Stimulated activated CD4-positive, alpha-beta T cell treated with anti-CD3 and anti-CD28 coated beads, Interleukin-4, amount 100 ng/mL, for 24 hours (primary cell): ENCODE results near the gene VEGFA.
"Not testable (repeated sequence)": the region's sequence is repeated elsewhere in the genome, so short reads cannot be mapped to it uniquely, and the experiment has no call there.

ENCODE experiments used
- DNase-seq: peaks from one replicate; pipeline ENCODE4 v3.0.0-alpha.2; 2020

Gene VEGFA

DNA sequence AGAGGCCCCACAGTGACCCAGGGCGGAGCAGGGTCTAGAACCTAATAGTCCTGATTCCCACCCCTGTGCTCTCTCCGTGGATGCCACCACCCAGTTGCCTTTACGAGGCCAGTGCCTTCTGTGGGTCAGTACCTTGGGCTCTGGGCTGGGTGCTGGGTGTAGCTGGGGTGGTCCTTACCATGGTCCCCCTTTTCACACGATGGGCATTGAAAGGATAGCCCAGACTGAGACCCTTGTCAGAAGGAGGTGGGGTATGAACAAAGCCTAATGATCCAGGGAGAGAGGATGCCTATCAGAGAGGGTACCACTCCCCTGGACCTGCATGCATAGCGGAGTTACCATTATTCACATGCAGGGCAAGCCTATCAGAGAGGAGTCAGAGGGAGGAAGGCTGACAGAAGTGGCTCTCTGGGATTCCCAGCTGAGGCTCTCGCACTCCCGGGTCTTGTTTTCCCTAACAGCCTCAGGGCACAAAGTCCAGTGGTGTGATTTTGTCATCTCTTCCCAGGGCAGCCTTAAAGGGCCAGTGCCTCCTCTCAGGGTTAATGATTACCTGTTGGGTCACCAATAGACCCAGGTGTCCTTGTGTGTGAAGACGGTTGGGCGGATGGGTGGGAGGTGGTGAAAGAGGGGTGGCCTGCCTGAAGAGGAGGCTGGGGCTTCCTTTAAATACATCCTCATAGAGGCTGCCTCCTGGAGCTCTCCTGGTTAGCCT, 36.2 kb downstream of the VEGFA start:
- DNase-seq, result no peak

DNA sequence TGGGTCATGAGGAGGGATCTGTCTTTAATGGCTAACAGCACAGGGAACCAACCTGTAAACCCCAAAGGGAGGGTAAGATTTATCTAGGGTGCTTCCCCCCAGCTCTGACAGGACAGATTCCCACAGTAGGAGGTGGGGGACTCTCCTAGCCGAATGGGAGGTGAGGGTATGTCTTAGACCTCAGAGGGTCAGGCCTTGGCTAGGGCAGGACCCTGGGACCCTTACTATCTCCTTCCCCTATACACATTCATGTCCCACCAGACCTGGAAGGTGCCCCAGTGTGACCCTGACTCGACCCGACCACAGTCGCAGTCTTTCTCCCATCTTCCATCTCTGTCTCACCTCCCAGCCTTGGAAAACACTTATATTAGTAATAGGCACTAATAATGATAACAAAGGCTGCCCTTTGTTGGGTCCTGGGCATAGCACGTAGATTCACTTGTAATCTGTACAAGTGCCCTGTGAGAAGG, 36.8 kb downstream of the VEGFA start:
- DNase-seq, result no peak

DNA sequence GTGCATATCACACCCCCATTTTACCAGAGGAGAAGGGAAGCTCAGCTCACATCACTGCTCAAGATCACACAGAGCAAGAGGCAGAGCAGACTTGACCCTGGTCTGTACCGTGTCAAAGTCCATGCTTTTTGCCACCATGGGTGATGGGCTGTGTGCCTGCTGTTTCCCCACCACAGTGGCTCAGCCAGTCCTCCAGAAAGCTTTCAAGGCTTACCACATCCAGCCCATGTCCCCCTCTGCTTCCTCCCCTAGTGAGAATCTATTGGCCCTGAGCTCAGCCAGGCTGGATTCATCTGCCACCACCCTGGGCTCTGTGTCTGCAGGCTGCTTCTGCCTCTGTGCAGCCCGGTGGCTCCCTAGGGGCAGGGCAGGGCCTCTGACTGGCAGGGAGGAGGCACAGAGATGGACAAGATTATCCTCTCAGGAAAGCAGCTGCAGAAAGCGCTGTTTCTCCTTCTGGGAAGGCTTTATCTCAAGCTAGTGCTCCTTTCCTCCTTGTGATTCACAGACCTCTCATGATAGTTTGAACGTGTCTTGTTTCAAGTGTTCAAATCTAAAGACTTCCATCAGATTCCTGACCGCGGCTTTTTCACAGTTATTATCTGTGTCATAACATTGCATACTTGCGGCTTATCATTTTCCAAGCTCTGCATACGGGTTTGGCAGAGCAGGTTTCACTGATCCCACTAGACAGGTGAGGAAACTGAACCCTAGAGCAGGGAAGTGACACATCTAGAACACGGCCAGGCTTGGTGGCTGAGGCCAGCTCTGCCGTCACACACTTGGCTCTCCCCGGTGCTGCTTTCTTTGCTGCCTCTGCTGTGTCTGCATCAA, 37.4 kb downstream of the VEGFA start:
- DNase-seq, result no peak

DNA sequence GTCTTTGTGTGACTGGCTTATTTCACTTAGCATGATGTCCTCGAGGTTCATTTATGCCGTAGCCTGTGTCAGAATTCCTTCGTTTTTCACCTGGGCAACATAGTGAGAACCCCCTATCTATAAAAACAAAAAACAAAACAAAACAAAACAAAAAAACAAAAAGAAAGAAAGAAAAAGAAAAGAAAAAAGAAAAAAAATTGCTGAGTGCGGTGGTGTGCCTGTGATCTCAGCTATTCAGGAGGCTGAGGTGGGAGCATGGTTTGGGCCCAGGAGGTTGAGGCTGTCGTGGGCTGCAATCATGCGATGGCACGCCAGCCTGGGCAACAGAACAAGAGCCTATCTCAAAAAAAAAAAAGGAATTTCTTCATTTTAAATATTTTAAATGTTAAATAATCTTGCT, 38.4 kb downstream of the VEGFA start:
- DNase-seq, result no peak

DNA sequence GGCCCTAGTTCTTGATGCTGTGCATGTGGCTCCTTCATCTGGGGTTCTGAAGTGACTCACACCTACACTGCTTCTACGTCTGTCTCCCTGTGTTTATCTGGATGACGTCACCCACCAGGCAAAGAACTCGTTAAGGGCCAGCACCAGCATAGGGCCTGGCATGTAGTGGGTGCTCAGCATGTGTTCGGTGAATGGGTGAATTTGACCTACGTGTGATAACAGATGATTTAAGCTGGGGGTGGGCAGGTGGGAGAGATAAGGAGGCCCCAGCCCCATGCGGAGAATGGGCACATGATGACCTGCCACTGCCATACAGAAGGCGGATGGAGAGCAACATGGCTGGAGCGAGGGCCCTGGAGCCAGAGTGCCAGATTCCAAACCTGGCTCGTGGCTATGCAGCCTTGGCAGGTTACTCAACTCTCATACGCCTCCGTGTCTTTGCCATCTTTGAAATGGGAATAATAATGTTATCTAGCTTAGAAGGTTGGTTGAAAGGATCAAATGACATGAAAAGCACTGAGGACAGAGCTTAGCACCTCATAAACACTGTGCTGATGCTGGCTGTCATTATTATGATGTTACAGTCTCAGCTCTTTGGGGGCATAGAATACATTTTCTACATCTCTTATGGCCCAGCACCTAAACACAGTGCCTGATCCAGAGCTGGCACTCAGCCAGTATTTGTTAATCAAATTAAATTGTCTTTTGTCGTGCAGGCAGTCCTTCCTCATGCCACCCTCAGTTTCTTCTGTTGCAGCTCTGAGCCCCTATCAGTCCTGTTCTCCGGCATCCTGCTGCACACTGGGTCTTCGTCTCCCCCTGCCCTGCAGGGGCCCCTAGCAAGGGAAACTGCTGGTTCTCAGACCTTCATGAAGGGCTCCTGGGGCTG, 39.6 kb downstream of the VEGFA start:
- no peak for DNase-seq

DNA sequence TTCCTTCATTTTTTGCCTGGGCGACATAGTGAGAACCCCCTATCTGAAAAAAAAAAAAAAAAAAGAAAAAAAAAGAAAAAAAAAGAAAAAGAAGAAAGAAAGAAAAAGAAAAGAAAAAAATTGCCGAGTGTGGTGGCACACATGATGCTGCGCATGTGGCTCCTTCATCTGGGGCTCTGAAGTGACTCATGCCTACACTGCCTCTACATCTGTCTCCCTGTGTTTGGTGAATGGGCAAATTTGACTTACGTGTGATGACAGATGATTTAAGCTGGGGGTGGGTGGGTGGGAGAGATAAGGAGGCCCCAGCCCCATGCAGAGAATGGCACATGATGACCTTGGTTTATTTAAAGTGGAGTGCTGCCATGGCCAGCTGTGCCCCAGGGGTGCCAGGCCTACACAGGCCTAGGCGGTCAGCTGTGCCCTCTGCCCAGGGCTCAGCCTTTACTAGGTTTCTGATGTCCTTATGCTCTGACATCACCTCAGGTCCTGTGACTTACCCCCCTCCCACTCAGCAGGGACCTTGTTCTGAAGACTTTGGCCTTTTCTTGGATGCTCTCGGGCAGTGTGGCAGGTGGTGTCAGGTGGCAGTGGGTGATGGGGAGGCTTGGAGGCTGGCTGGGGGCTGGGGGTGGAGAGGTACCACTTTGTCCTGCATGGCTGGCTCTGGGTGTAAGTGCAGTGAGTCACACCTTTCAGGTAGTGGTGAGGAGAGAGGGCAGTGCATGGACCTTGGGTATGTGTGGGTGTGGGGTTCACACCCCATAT, 41.1 kb downstream of the VEGFA start:
- DNase-seq, result no peak

DNA sequence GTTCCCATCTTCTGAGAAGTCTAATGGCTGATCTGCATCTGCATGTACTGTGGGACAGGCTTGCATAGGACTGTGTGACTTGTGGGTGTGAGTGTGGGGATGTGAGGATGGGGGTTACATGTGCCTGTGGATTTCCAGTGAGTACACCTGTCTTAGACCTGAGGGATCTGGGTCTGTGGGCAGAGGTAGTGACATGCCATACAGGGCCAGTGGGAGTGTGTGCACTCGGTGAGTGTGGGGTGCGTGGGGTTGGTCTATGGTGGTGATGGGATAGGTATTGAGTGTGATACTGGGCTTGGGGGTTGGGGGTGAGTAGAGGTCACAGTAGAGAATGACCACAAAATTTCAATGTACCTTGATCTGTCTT, 41.7 kb downstream of the VEGFA start:
- DNase-seq, result no peak

DNA sequence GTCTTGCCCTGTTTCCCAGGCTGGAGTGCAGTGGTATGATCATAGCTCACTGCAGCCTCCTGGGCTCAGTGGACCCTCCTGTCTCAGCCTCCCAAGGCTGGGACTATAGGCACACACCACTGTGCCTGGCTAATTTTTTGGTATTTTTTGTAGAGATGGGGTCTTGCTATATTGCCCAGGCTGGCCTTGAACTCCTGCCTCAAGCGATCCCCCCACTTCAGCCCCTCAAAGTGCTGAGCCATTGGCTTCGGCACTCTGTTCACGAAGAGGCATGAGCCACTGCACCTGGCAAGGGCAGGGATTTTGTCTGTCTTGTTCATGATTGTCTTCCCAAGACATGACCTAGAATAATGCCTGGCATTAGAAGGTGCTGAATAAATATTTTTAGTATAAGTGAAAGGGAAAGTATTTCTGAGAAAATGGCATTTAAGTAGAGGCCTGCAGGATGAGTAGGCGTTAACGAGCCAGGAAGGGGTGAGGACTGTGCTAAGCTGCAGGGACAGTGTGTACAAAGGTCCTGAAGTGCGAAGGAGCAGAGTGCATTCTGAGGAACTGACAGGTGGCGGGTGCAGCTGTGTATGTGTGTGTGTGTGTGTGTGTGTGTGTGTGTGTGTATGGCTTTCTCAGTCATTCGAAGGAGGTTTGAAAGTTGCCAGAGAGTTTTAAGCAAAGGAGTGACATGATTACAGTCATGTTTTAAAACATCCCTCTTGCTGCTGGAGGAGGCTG, 43.0 kb downstream of the VEGFA start:
- no peak for DNase-seq

DNA sequence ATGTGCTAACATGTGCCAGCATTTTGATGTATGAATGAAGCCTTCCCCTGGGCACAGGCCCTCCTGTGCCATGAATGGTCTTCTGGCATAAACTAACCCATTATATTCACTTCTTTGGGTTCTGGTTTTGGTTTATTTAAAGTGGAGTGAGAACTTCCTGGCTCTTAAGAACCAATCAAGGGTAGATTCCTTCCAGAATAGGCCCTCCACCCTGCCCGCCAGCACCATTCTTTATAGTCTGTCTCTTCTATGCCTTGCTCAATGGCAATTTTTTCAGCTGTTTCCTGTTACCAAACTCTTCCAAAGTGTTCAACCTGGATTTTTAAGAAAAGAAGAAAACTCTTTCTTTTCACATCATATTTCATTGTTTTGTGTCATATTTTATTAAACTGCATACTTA, 44.1 kb downstream of the VEGFA start:
- DNase-seq, result no peak

DNA sequence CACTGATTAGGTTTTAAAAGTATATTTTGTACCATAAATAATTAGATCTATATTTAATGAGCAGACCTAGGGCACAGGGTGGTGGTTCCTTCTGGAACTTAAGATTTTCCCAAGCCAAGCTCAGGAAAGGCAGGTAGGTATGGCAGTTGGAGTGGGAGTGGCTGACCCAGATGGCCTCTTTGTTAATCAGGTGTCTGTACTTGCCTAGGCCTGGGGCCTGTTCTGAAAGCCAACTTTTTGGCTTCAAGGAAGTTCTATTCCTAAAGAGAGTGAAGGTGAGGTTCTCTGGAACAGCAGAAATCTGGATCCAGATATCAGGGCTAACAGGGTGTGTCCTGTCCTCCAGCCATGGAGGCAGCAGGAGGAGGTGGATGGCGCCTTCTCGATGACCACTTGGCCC, 44.9 kb downstream of the VEGFA start:
- DNase-seq, result no peak

DNA sequence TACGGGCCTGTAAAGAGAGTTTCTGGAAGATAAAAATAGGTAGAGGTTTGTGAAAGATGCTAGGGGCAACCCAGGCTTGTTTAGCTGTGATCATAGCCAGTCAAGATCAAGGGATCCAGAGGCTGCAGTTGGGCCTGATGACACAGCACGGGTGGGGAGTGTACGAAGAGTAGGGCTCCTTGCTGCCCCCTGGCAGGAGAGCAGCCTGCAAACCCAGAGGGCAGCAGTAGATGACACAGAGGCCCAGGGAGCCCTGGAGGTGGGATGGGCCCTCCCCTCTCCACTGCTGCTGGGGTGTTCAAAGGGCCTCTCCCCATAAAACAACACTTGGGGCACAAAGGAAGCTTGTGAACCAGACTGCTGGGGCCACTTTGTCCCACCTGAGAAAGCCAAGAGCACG, 47.2 kb downstream of the VEGFA start:
- peak; percentile 12 for DNase-seq

DNA sequence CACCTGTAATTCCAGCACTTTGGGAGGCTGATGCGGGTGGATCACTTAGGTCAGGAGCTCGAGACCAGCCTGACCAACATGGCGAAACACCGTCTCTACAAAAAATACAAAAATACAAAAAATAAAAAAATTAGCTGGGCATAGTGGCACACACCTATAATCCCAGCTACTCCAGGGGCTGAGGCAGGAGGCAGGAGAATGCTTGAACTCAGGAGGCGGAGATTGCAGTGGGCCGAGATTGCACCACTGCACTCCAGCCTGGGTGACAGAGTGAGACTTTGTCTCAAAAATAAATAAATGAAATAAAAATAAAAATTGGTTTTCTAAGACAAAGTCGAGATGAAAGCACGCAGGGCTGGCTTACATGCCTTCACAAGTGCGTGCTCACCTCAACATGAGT, 49.0 kb downstream of the VEGFA start:
- not testable (repeated sequence) for DNase-seq

DNA sequence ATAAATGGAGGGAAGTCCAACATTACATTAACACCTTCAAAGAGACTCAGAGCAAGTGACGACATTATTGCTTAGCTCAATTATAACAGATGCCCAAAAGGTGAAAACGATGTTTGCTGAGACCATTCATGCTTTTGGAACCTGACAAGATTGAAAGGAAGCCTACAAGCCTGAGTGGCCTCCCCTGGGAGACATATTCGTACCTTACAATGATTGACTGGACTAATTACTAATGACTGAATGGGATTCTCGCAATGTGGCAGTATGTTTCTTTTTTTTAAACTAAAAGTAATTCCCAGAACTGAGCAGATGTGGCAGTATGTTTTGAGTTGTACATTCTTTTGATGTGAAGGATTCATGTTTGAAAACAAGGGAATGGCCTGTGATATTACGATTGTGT, 49.9 kb downstream of the VEGFA start:
- no peak for DNase-seq

DNA sequence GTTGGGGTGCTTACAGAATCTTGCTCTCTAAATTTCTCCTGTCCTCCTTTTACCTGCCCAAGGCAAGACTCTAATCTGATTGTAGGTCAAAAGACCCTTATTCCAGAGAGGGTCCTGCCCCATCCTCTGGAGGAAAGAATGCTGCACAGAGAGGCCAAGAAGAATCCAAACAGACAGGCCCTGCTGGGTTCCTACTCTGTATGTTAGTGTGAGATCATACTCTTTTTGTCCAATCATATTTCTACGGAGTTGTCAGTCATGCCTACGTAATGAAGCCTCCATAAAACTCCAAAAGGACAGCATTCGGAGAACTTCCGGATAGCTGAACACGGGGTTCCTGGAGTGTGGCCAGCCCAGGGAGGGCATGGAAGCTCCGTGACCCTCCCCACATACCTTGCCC, 50.5 kb downstream of the VEGFA start:
- DNase-seq, result no peak

DNA sequence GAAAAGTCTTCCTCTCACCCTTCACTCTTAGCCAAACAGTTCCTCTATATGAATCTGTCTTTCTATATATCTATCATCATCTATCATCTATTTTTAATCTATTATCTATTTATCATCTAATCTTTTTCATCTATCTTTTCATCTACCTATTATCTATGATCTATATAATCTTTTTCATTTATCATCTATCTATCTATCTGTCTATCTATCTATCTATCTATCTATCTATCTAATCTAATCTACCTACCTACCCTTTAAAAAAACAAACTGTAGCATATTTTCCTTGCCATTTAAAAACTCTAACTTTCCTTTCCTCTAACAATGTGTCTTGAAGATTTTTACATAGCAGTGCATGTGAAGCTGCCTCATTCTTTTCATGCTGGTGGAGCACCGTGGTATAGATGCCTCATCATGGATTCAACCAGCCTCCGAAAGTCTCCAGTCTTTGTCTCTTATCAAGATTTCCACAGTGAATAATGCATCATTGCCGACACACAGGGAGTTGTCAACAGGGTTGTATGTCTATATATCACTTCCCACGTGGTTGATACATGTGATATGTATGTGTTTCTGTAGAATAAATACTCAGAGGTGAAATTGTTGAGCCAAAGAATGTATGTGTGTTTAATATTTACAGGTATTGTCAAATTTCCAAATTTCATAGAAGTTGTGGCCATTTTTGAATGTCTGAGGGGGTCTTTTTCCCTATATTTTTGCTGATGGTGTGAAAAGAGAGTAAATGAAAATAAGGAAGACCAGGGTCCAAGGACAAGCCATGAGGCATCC, 51.3 kb downstream of the VEGFA start:
- DNase-seq, result no peak

DNA sequence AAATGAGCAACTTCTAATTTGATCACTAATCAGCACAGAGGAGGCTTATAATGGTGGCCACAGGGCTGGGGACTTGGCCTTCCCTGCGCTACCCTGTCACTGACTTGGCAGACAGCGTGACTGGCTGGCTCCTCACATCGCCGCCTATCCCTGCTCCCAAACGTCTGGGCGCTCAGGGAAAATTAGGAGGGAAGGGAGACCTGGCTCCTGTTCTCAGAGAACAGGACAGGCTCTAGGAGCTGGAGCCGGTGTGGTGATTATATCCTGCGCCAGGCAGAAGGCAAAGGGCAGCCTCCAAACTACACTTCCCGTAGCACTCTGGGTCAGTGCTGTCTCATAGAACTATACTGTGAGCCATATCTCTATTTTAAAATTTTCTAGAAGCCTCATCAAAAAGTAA, 53.4 kb downstream of the VEGFA start:
- no peak for DNase-seq

DNA sequence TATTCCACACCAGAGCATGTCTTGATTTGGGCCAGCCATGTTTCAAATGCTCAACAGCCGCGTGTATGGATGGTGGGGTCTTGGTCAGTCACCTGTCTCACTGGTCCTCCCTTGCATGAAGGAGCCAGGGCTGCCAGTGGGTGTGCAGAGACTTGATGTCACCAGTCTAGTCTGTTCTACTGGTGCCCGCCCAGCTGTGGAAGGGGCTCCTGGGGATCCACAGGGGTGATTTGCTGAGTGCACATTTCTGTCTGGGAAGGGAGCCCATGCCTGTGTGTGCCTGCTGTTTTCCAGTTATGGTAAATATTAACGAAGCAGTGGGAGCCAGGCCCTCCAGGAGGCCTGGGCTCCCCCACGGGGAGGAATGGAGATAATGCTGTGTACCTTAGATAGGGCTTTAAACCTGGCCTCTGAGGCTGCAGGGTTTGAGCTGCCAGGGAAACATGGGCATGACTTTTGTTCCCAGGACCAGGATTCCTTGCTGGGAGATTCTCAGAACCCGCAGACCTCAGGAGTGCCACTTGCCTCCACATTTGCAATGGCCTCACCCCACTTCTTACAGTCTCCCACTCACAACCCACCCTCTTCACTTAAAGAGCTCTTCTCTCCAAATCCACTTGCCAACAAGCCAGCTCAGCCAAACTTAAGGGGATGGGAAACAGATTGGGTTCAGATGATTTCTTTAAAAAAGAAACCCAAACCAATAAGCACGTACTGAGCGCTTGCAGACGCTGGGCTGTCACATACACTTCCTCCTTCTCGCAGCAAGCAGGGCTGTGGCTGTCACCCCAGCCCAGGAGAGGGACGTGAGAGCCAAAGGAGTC, 54.1 kb downstream of the VEGFA start:
- no peak for DNase-seq

DNA sequence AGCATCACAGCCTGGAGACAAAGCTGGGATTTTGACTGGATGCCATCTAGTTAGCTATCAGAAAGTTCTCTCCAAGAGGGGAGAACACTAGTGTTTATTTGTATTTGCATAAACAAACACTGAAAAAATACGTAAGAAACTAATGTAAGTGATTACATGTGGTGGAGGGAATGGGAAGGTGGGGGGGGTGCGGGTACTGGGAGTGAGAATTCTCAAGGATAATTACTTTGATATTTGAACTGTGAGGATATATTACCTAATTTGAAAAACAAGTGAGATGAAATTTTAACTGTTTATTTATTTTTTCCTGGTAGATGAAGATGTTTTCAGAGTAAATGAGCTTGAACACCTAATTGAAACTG, 54.7 kb downstream of the VEGFA start:
- no peak for DNase-seq

DNA sequence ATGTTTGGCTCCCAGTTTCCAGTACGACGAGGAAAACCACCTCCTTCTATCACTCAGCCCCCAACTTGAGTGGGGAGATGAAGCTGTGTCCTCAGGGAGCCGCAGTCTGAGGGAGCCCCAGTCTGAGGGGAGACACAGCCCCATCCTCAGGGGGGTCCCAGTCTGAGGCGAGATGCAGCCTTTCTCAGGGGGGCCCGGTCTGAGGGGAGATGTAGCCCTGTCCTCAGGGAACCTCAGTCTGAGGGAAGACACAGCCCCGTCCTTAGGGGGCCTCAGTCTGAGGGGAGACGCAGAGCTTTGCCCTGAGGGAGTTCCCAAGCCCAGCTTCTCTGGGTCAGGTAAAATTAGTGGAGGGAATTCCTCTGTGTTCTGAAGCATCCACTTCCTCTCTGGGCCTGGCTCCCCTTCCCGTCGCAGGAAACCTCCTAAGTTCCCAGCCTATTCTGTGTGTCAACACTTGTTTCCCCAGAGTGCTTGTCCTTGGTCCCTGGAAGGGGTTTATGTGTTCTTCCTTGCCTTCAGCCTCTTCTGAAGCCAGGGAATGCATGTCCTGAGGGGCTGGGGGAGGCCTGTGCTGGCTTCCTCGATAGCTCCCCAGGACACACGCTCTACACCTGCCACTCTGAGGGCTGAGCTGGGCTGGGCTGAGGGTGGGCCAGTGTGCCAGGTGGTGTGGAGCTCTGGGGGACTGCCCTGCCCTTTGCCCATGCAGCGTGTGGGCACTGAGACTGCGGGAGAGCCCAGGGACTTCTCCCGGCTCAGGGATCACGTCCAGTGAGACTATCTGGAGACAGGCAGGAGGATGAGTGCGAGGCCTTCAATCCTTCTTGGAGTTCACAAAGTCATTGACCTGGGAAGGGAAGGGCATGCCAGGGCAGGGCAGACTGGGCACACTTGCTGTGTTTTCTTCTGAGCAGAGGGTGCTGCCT, 55.4 kb downstream of the VEGFA start:
- no peak for DNase-seq
